Kidney epithelial cell (primary cell): Measurements from ENCODE around the gene CCHCR1. TPM values are rescaled to one million over a fixed set of nuclear protein-coding genes. Genes with fewer than 3 reads are reported as not detected.

Experiments
- DNase-seq: peaks from one replicate; pipeline ENCODE4 v3.0.0-alpha.2; 2010; ENCODE audit warnings: low read depth
- H3K27me3 ChIP-seq: 2 replicates; pipeline ENCODE4 v1.6.0; 2011; ENCODE audit warnings: low read length; ENCODE audit not compliant: control insufficient read depth, insufficient read depth
- H3K36me3 ChIP-seq: 2 replicates; pipeline ENCODE4 v1.5.1; 2011; ENCODE audit warnings: low read length; ENCODE audit not compliant: control insufficient read depth, insufficient read depth
- H3K4me3 ChIP-seq: 2 replicates; pipeline ENCODE4 v1.5.1; 2011; ENCODE audit warnings: low read depth, mild to moderate bottlenecking, control low read depth, low read length
- total RNA-seq: library from RNA; depleted of rRNA; stranded (reverse); fragments of >200 nt; gene quantifications from 2 replicates; pipeline ENCODE4 v1.2.3, GENCODE V29; 2015
- TF ChIP-seq, protein P1 (sequence below): IDR thresholded peaks from 2 replicates; pipeline ENCODE4 v1.5.1; 2011; ENCODE audit warnings: mild to moderate bottlenecking, moderate library complexity, low read length, control low read depth, inconsistent platforms; ENCODE audit not compliant: insufficient read depth, poor library complexity, severe bottlenecking

The CCHCR1 gene
- total RNA-seq, 1 donor from 2014 or later = 20.2 TPM

GRCh38 chr6:31120151-31120915 is 37.3 kb downstream of the CCHCR1 start, which contains the start of gene CDSN:
CDSN (minus strand) TSS chr6:31120446; CDS start chr6:31120419, 27 bp downstream.
- H3K27me3 ChIP-seq = no peaks in the 10 kb centered on the region
- H3K4me3 ChIP-seq = no peak within 1 kb of the TSS
- TF ChIP-seq, protein P1, sequence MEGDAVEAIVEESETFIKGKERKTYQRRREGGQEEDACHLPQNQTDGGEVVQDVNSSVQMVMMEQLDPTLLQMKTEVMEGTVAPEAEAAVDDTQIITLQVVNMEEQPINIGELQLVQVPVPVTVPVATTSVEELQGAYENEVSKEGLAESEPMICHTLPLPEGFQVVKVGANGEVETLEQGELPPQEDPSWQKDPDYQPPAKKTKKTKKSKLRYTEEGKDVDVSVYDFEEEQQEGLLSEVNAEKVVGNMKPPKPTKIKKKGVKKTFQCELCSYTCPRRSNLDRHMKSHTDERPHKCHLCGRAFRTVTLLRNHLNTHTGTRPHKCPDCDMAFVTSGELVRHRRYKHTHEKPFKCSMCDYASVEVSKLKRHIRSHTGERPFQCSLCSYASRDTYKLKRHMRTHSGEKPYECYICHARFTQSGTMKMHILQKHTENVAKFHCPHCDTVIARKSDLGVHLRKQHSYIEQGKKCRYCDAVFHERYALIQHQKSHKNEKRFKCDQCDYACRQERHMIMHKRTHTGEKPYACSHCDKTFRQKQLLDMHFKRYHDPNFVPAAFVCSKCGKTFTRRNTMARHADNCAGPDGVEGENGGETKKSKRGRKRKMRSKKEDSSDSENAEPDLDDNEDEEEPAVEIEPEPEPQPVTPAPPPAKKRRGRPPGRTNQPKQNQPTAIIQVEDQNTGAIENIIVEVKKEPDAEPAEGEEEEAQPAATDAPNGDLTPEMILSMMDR = no peak
- no peak for DNase-seq
- H3K36me3 ChIP-seq = no peaks in the 10 kb centered on the region

- no peak for DNase-seq
- no peaks in the 10 kb centered on the region for H3K27me3 ChIP-seq
- H3K36me3 ChIP-seq = no peaks in the 10 kb centered on the region
- H3K4me3 ChIP-seq = no peak overlapping the region
- TF ChIP-seq, protein P1 = no peak
Measured at GRCh38 chr6:31118178-31118577, 39.4 kb downstream of the CCHCR1 start.

DNA sequence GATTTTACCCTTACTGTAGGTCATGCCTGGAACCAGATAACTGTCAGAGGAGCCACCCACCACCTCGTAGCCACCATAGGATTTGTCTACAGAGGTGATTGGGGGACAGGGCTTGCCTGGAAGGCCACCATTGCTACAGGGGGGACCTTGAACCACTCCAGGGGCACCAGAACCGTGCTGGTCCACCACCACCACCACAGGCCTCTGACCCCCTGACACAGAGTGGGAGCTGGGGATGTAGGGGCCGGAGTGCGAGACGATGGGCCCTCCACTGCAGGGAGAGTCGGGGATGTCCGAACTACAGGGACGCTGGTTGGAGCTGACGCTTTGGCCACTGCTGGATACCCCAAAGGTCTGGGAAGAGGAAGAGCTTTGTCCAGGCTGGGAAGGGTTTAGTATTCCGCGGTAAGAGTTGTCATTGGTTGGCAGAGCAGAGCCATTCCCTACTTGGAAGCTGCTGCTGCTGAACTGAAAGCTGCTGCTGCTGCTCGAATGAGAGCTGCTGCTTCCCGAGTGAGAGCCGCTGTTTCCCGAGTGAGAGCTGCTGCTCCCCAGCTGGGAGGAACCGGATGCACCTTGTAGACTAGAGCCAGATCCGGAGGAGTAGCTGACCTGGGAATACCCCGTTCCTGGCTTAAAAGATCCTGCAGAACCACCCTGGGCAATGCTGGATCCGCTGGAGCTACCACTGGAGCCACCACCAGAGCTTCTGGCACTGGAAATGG is 40.8 kb downstream of the CCHCR1 start:
- TF ChIP-seq, protein P1 = no peak
- no peak overlapping the region for H3K4me3 ChIP-seq
- H3K27me3 ChIP-seq = no peaks in the 10 kb centered on the region
- DNase-seq = no peak
- no peaks in the 10 kb centered on the region for H3K36me3 ChIP-seq

DNA sequence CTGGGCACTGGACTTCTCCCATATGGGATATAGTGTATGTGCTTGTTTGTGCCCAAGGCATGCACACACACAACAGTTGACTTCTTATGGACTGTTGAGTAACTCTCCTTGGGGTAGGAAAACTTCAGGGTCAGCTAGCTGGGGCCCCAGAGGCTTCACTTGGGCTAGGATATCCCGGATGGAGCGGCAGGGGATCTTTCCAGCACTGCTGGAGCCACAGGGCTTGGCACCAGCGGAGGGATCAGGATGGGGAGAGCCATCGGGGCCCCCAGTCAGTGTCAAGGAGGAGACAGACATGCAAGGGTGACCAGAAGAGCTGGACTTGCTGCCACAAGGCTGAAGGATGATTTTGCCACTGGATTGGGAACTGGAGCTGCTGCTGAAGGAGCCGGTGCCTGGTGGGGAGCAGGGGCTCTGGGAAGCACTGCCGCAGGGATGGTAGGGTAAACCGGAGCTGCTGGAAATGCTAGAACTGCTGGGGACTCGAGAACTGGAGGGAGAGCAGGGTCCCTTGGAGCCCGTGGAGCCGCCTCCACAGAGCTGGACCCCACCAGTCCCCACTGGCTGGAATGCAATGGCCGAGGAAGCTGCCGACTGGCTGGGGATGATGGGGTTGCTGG is 41.6 kb downstream of the CCHCR1 start:
- TF ChIP-seq, protein P1 = no peak
- H3K36me3 ChIP-seq = no peaks in the 10 kb centered on the region
- H3K4me3 ChIP-seq = no peak overlapping the region
- DNase-seq = no peak
- H3K27me3 ChIP-seq = no peaks in the 10 kb centered on the region

DNA sequence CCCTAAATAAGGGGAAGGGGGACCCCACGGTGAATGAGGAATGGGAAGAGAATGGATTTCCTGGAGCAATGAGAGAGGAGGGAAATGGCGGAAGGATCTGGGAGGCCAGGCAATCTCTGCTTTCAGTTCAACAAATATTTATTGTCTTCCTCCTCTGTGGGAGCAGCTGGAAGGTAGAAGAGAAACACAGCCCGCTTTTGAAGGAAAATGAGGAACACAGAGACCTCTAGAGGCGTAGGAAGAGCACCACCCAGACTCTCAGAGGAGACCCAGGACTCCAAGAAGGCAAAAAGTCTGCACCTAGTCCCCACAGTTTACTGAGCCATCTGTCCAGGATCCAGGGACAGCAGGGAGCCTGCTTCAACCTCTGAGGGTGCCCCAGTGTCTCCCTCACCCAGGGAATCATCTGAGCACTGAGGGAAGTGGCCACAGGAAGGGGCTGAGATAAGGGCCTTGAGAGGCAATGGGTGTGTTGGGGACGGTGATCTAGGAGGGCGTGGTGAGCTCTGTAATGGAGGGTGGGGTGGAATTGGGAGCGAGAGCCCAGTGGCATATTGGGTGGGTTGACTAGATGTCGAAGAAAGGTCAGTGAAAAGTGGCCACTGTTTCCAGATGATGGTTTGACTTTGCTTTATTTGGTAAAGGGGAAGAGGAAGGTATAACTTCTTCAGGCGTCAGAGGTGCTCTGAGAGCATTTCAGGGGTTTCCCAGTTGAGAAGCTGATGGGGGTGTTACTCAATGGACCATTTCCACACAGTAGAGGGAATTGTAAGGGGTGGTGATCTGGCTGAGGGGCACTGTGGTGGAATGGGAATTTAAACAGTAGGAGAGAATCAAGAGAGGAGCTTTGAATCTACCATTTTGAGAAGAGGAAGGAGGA is 42.4 kb downstream of the CCHCR1 start:
- no peaks in the 10 kb centered on the region for H3K36me3 ChIP-seq
- H3K4me3 ChIP-seq = peak overlapping the region; percentile 10
- no peak for DNase-seq
- TF ChIP-seq, protein P1 = peak; percentile 53
- no peaks in the 10 kb centered on the region for H3K27me3 ChIP-seq
